GM21723 (cell line): ENCODE results near the gene TAF10.

ENCODE experiments used
- ATAC-seq: cut with Tn5 transposase; IDR thresholded peaks from one replicate; pipeline ENCODE4 v1.9.1; 2021; ENCODE audit warnings: mild to moderate bottlenecking, moderate library complexity; ENCODE audit not compliant: unreplicated experiment

TAF10 gene

DNA sequence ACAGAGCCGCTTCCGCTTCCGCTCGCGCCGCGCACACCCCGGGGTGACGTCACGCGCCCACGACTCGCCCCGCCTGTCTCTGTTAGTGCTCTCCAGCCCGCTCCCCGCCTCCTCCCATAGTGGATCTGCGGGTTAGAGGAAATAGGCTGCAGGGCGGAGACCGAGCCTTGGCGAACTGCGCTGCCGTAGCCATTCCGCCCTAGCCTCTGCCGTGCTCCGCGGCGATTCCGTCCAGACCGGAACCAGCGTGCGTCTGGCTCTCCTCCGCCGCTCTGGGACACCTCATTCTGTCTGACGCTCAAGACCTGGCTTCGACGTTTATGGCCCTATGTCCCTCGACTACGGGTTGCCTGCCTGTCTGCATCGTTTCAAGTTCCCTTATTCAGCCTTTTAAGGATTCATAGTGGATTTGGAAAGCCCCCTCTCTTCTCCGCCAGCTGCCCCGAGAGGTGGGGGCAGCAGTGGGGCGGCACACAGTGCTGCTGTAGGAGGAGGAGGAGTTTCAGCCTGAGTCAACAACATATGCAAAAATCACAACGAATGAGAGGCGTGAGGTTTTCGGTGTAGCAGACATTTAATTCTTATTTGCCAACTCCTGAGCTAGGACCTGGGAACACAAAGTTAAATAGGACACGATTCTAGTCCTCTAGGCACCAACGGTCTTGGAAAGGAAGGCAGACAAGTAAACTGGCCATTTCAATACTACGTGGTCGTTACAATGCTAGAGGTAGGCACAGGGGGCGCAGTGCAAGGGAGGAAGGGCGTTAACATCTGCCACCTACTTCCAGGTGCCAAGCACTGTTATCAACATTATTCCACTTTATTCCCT lies at the start of gene TAF10:
Gene TAF10 (minus strand): TSS at position 4 of the 829 bp plus-strand sequence. CDS start 27 bp downstream, outside the sequence.
- peak; percentile 90 for ATAC-seq

DNA sequence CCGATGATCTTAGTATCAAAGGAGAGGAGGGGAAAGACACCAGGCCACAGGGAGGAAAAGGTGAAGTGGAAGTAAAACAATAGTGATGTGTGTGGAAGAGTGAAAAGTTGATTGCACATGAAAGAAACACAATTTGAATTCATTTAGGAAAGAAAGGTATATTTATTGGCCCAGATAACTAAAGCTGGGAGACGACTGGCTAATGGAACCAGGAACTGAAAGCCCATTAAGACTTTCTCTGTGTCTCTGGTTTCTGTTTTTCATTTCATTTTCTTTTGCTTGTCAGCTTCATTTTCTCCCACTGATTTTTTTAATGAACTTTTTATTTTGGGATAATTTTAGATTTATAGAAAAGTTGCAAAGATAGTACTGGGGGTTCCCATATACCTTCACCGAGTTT lies 48.7 kb upstream of the TAF10 start:
- ATAC-seq, result no peak

DNA sequence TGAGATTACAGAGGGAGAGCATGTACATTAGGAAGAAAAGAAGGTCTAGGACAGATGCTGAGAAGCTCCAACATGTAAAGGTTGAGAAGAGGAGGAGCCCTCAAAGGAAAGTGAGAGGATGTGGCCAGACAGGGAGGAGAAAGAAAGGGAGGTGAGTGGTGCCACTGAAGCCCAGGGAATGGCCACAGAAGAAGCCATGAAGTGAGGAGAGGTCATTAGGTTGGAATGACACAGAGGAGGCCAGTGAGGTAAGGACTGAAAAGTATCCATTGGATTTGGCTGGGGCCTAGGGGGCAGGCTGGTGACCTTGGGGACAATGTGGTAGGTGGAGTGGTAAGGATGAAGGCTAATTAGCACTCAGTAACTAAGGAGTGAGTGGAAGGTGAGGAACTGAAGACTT lies 46.6 kb upstream of the TAF10 start:
- ATAC-seq, result no peak

DNA sequence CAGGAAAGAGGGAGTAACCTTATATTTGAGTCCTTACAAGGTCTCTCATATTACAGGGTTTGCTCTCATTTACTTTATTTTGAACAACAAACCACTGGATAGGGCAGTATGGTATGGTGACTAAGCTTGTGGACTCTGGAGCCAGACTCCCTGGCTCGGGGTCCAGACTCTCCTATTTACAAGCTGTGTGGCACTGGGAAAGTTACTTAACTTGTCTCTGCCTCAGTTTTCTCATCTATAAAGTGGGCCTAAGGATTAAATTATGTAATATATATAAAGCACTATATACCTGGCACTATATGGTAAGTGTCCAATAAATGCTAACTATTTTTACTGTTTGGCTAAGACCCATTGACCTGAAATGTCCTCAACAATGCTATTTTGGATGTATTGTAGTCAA lies 45.3 kb upstream of the TAF10 start:
- ATAC-seq, result no peak

DNA sequence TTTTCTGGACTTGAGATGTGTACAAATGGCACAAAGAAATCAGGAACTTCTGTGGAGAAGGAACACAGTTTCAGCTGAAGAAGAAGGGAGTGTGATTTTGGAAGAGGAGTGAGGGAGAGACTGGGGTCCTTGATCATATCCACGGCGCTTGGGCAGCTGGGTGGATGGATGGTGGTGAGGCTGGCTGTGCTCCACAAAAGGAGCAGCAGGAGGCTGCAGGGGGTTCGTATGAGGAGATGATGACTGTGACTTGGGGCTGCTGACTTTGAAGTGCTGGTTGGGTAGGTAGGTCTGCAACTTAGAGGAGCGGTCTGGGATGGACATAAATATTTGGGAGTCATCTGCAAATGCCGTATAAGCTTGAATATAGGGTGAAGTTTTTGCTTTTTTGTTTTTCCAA lies 44.9 kb upstream of the TAF10 start:
- no peak for ATAC-seq

DNA sequence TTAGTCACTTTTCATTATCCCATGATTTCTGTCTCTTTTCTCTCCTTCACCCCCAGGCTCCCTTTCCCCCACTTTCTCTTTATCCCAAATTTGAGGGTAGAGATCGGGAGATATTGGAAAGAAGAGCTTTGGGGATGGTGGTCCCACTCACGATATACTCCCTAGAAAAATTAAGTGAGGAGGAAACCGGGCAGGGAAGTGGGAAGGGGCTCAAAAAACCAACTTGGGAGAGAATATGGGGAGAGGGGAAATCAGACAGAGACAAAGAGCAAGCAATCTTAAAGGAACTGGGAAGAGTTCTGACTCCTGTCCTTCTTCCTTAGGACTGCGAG lies 44.5 kb upstream of the TAF10 start:
- no peak for ATAC-seq

DNA sequence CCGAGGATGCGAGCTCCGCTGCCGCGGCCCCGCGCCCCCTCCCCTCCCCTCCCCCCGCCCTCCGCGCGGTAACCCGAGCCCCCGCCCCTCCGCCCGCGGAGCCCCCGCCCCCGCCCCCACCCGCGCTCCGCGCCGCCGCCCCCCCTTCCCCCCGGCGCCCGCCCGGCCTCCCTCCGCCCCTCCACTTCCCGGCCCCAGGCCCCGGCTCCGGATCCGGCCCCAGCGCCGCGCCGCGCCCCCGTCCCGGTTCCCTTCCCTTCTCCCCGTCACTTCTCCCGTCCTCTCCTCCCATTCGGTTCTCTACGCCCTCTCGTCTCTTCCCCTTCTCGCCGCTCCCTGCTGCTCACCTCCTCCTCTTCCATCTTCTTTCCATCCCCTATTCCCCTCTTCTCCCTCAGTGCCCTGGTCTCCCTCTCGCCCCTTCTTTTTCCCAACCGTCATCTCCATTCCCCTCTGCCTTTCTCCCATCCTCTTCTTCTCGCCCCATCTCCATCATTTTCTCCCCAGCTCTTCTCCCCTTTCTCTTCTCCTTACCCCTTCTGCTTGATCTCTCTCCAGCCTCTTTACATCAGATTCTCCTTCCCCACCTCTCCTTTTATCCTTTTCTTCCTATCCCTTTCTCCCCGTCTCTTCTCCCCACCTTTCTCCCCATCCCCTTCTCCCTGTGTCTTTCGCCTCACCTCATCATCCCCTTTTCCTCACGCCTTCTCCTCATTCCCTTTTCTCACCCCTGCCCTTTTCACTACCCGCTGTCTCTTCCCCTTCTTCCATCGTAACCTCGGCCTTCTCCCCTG lies 44.0 kb upstream of the TAF10 start, which contains the start of gene DCHS1:
Gene DCHS1 (minus strand): TSS at position 20 of the 794 bp plus-strand sequence. CDS start 14,196 bp downstream, outside the sequence.
- ATAC-seq, result no peak

DNA sequence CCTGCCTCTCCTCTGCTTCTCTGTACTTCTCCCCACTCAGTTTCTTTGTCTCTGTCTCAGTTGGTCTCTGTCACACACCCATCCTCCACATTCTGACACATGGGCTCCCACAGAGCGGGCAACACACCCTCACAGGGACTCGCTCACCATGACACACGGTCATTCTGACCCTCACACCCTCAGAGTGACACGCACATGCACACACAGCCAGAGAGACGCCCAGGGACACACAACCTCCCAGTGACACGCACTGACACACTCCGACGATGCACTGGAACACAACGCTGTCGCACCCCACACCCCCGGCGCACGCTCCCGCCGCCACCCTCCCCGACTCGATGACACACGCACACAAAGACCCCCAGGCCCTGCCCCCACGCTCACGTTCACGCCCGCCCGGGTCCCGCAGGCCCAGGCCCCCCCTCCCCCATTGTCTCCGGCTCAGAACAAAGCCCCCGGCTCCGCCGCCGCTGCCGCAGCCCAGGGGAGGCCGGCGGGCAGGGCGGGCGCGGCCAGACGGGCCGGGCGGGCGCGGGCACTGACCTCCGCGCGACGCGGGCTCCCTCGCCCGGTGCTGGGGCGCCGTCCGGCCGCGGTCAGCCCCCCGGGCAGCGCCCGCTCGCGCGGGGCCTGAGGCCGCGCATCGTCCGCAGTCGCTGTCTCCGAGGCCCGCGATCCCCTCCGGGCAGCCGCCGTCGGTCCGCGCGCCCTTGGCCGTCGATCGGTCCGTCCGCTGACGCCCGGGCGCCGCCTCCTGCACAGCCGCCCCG lies 43.2 kb upstream of the TAF10 start:
- no peak for ATAC-seq

DNA sequence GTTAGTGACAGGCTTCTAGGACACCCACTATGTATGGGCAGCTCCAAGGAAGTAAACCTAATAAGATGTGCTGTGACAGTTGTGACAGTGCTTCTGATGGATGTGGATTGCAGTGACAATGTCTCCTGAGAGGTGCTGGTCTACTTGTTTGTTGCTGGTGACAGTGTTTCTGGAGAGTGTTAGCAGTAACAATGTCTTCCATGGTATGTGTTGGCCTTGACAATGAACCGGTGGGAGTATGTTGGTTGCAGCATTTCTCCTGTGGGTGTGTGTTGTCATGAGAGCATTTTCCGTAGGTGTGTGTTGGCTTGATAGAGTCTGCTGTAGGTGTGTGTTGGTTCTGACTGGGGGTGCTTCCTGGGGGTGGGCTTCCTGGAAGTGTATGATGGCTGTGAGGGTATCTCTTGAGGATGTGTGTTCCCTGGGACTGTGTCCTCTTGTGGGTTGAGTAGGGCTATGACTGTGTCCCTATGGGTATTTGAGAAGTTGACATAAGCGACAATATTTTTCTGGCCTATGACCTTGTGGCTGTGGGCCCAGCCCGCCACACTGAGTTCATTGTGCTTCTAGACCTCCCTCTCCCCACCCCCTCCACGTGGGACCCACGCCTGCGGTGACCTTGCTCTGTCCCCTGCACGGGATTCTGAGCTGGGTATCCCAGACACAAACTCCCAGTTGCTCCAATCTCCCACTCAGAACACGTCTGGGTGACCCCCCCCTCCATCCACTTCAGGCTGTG lies 42.4 kb upstream of the TAF10 start:
- no peak for ATAC-seq

DNA sequence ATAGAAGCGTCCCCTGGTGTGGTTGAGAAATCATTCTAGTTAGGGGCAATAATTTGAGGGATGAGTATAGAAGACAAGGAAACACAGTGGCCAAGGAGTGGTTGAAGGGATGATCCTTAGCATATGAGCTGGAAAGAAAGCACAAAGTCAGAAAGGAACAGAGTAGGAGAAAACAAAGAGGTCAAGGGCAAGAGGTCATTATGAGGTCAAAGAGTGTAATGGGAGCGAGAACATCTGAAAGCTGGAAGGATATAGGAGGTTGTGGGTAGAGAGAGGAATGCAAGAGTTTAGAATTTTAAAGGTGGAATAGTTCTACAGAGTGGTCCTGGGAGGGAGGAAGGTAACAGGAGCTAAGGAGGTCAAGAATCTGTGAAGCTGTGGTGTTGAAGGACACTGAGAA lies 41.6 kb upstream of the TAF10 start:
- ATAC-seq, result no peak

DNA sequence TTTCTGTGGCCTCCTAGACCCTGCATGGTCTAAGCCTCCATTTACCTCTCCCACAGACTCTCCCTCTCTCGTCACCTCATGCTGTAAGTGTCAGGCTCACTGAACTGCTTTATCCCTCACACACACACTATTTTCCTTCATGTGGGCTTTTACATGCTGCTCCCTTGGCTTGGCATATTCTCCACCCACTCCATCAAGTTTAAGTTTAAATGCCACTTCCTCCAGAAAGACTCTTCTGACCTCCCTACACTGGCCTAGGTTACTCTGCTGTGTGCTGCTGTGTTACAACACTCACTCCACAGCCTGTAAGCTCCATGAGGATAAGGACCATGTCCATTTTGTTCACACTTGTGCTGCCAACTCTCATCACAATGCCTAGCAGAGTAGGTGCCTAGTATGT lies 41.1 kb upstream of the TAF10 start:
- ATAC-seq, result no peak

DNA sequence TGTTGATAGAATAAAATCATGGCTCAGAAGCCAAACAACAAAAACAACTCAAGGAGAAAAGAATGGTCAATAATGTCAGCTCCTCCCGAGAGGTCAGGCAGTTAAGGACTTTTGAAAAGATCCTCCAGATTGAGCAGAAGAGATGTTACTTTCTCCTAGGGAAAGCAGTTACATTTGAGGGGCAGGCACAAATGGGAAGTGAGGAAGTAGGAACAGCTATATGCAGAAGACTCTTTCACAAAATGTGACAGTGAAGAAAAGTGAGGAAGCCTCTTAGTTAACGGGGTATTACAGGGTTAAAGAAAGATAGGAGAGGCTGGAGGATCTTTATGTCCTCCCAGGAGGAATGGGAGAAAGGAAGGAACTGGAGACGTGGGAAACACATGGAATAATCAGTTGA lies 40.2 kb upstream of the TAF10 start:
- no peak for ATAC-seq

DNA sequence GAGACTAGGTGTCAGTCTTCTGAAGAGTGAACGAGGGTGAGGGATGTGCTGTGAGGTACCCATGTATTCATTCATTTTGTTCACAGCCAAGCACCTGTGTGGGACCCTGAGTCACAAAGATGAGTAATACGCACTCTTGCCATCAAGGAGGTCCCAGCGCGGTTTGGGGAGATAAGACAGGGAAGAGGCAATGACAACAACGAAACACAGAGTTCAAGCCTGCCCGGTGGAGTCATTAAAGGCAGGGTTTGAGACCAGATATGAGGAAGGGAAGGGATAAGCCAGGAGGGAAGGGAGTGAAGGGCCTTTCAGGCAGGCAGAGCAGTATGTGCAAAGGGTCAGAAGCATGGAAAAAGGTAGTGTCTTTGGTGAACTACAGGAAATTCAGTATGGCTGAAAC lies 39.0 kb upstream of the TAF10 start:
- no peak for ATAC-seq

DNA sequence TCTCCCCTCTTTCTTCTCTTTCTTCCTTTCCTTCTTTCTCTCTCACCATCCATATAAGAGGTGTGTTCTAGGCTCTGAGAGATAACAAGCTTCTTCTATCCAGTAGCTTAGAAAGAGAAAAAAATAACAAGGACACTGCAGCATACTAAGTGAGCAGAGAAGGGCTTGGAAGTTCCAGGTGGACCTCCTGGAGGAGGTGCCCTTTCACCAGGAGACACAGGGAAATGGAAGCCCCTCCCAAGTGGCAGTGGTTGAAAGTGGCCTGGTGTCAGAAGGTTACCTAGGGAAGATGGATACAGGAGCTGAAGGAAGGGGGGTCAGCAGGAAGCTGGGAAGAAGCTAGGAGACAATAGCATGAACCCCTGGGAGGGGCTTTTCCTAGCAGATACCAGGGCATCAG lies 38.1 kb upstream of the TAF10 start:
- no peak for ATAC-seq

DNA sequence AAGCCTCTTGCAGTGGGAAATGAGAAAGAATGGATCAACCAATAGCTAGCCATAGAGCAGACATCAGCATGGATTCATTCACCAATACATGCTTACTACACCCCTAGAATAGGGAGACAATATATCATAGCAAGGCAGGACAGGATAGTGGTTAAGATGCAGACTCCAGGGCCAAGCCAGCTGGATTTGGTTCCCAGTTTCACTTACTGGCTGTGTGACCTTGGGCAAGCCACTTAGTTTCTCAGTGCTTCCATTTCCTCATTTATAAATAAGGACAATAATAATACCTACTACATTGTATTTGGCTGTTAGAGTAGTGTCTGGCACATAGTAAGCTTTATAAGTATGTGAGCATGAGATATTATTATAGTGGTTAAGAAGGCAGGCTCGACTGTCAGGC lies 36.5 kb upstream of the TAF10 start:
- no peak for ATAC-seq

DNA sequence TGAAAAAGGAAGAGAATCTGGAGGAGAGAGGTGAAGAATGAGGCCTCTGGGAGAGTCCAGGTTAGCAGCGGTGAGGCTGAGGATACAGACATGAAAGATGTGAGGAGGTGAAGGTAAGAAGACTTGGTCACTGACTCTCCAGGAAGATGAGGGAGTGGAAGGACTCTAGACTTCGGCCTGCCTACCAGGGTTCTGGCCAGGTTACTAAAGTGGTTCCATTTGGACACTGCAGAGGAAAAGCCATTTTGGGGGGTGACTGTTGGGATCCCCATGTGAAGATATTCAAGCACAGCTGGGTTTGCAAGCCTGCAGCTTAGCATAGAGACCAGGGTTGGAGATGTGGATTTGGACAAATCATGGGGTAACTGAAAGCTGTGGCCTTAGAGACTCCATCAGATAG lies 35.8 kb upstream of the TAF10 start:
- ATAC-seq, result no peak

DNA sequence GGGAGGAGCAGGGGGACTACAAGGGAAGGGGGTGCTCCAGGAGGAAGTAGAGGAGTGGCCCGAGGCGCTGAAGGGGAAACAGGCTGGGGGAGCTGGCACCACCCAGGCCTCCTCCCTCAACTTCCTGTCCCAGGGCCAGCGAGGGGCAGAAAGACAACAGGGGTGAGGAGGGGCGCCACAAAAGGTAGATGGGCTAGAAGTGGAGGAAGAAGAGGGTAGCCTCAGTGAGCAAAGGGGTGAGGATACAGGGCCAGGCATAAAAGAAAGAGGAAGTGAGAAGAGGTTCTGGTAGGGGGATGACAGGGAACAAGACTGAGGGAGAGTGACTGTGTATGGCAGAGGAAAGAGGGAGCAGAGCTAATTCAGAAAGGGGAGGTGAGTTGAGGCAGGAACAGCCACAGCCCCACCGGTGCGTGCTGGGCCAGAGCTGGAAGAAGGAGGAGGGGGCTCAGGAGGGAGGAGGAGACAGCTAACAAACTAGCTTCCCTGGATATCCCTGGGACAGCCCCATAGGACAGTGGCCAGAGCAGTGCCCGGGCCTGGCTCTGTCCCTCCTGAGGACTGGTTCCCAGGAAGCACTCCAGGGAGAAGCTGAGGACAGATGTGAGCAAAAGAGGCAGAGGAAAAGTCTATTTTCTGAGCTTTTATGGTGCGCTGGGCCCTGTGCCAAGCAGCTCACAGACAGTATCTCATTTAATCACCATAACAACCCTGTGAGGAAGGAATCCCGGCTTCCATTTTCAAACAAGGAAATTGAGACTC lies 35.1 kb upstream of the TAF10 start:
- ATAC-seq, result peak; percentile 89

DNA sequence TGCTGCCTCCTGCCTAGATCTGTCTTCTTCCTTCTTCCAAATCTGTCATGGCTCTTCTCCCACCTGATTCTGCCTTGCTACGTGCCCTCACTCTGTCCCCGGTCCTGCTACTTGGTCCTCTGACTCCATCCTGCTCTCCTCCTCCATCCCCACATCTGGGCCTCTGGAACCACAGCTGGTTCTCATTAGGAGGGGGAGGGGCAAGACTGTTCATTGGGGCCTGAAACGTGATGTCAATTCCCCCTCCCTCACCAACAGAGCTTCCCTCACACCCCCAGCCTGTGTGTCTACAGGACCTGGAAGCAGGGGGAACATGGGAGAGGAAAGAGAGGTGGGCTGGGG lies 34.5 kb upstream of the TAF10 start:
- no peak for ATAC-seq

DNA sequence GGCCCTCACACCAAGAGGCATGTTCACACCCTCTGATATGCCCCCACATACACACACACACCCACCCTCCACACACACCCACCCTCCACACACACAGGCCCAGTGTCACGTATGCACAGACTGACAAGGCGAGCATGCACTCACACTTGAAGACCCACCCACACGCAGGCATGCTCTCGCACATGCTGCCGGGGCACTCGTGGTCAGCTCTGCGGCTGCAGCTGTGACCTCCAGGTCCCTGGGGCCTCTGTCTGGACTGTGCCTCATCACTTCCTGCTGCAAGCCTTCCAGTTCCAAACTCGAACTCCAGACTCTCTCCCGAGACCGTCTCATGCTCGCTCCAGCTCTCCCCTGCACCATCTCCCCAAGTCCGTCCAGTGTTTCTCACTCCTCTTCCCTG lies 34.1 kb upstream of the TAF10 start:
- no peak for ATAC-seq

DNA sequence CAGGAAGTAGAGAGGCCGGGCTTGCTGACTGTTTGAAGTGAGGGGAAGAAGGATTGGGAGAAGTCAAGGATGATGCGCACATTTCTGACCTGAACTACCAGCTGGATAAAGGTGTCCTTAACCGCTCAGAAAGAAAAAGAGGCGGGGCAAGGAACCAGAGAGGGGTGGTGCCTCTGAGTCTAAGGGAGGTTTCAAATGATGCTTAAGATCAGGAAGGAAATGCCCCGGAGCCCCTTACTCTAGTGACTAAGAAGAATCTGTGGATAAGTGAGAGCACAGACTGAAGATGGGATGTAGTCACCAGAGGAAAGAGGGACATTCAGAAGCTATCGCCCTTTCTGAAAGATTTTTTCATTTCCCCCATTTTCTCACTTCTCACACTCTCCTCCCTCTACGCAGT lies 30.9 kb upstream of the TAF10 start:
- no peak for ATAC-seq
